Measurements from ENCODE around the gene SLC6A16.

DNA sequence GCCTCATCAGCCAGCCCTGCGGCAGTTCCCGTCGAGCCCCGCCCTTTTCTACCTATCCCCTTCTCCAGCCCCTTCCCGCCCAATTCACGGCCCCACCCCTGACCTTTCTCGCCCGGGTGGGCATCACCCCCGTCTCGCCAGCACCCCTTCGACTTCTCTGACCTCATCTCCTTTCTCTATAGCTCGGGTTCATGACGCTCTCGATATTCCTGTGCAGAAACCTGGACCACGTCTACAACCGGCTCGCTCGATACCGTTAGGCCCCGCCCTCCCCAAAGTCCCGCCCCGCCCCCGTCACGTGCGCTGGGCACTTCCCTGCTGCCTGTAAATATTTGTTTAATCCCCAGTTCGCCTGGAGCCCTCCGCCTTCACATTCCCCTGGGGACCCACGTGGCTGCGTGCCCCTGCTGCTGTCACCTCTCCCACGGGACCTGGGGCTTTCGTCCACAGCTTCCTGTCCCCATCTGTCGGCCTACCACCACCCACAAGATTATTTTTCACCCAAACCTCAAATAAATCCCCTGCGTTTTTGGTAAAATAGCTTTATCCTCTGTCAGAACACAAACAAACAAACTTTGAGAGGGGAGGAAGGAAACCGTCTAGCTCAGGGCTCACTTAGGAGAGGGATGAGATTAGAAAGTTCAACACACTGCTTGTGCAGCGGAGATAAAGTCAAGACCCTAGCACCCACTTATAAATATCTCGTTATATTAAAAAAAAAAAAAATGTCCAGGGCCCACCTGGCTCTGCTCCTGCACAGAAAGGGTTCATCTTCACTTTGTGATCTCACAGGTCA is 15.3 kb upstream of the SLC6A16 start:
- TF ChIP-seq EZH2phosphoT487 (IDR thresholded peaks at IDR 0.05; ENCODE audit: borderline replicate concordance): no peak
- TF ChIP-seq, protein P1, sequence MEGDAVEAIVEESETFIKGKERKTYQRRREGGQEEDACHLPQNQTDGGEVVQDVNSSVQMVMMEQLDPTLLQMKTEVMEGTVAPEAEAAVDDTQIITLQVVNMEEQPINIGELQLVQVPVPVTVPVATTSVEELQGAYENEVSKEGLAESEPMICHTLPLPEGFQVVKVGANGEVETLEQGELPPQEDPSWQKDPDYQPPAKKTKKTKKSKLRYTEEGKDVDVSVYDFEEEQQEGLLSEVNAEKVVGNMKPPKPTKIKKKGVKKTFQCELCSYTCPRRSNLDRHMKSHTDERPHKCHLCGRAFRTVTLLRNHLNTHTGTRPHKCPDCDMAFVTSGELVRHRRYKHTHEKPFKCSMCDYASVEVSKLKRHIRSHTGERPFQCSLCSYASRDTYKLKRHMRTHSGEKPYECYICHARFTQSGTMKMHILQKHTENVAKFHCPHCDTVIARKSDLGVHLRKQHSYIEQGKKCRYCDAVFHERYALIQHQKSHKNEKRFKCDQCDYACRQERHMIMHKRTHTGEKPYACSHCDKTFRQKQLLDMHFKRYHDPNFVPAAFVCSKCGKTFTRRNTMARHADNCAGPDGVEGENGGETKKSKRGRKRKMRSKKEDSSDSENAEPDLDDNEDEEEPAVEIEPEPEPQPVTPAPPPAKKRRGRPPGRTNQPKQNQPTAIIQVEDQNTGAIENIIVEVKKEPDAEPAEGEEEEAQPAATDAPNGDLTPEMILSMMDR (conservative IDR thresholded peaks at IDR 0.05; ENCODE audit: low read length): no peak
